Neural progenitor cell (in vitro differentiated cells): ENCODE results near the gene PTGR2. TPM values are rescaled to one million over a fixed set of nuclear protein-coding genes. Genes with fewer than 3 reads are reported as not detected.

Experiments used
- DNase-seq: peaks from one replicate; pipeline ENCODE4 v3.0.0-alpha.2; 2016; ENCODE audit warnings: low spot score
- H2AFZ ChIP-seq: fragments of 200-600 bp; sonication (generic); replicated peaks from 2 replicates; pipeline ENCODE4 v1.6.1; 2016; ENCODE audit warnings: antibody characterized with exemption
- H3F3A ChIP-seq: fragments of 200-600 bp; sonication (generic); 2 replicates; pipeline ENCODE4 v1.6.1; 2016; ENCODE audit warnings: antibody characterized with exemption, low read depth
- H3K27ac ChIP-seq: fragments of 200-600 bp; sonication (generic); 2 replicates; pipeline ENCODE4 v1.5.1; 2016; ENCODE audit warnings: mild to moderate bottlenecking
- H3K27me3 ChIP-seq: fragments of 200-600 bp; sonication (generic); 2 replicates; pipeline ENCODE4 v1.6.1; 2016; ENCODE audit warnings: mild to moderate bottlenecking, moderate library complexity
- H3K36me3 ChIP-seq: fragments of 200-600 bp; sonication (generic); 2 replicates; pipeline ENCODE4 v1.5.1; 2016
- H3K4me1 ChIP-seq: fragments of 200-600 bp; sonication (generic); 2 replicates; pipeline ENCODE4 v1.6.1; 2016; ENCODE audit warnings: mixed run types
- H3K4me2 ChIP-seq: fragments of 200-600 bp; sonication (generic); 2 replicates; pipeline ENCODE4 v1.6.1; 2016
- H3K4me3 ChIP-seq: fragments of 200-600 bp; sonication (generic); 2 replicates; pipeline ENCODE4 v1.5.1; 2016
- H3K79me2 ChIP-seq: fragments of 200-600 bp; sonication (generic); 2 replicates; pipeline ENCODE4 v1.6.1; 2016; ENCODE audit warnings: low read depth
- H3K9ac ChIP-seq: fragments of 200-600 bp; sonication (generic); 2 replicates; pipeline ENCODE4 v1.6.1; 2016
- H3K9me3 ChIP-seq: fragments of 200-600 bp; sonication (generic); 2 replicates; pipeline ENCODE4 v1.5.1; 2016; ENCODE audit warnings: low read depth
- H4K20me1 ChIP-seq: fragments of 200-600 bp; sonication (generic); 2 replicates; pipeline ENCODE4 v1.6.1; 2016; ENCODE audit warnings: low read depth
- H3K27ac Mint-ChIP-seq: 3 replicates; pipeline ENCODE4 v1.8.0; 2021; ENCODE audit warnings: mixed read lengths
- H3K27me3 Mint-ChIP-seq: 2 replicates; pipeline ENCODE4 v1.8.0; 2022; ENCODE audit warnings: low read depth, mild to moderate bottlenecking, inconsistent platforms, moderate library complexity, mixed read lengths; ENCODE audit not compliant: insufficient read depth
- H3K36me3 Mint-ChIP-seq: 3 replicates; pipeline ENCODE4 v1.8.0; 2021; ENCODE audit warnings: mixed read lengths
- H3K4me1 Mint-ChIP-seq: 3 replicates; pipeline ENCODE4 v1.8.0; 2021; ENCODE audit warnings: mixed read lengths
- H3K4me3 Mint-ChIP-seq: 3 replicates; pipeline ENCODE4 v1.8.0; 2021; ENCODE audit warnings: mild to moderate bottlenecking, moderate library complexity, mixed read lengths
- H3K9me3 Mint-ChIP-seq: 3 replicates; pipeline ENCODE4 v1.8.0; 2020; ENCODE audit warnings: mixed read lengths
- EZH2 ChIP-seq: fragments of 200-600 bp; sonication (generic); IDR thresholded peaks from 2 replicates; pipeline ENCODE4 v1.6.1; 2017; ENCODE audit warnings: antibody characterized with exemption, mild to moderate bottlenecking, moderate library complexity
- EZH2phosphoT487 ChIP-seq: fragments of 200-600 bp; sonication (generic); IDR thresholded peaks from 2 replicates; pipeline ENCODE4 v1.6.1; 2017; ENCODE audit warnings: antibody characterized with exemption
- small RNA-seq: library from RNA; depleted of rRNA; stranded (forward); fragments of <200 nt; gene quantifications from one replicate; pipeline ENCODE3, GENCODE V24; 2015
- total RNA-seq: library from RNA; depleted of rRNA; stranded (reverse); fragments of >200 nt; gene quantifications from 2 replicates; pipeline ENCODE4 v1.2.3, GENCODE V29; 2015; ENCODE audit warnings: low replicate concordance
- TF ChIP-seq, protein P1 (sequence below): fragments of 200-600 bp; sonication (generic); IDR thresholded peaks from 2 replicates; pipeline ENCODE4 v1.5.1; 2017; ENCODE audit warnings: antibody characterized with exemption, mild to moderate bottlenecking

The PTGR2 gene
- total RNA-seq, 1 donor from 2014 or later = 87.2 TPM

DNA sequence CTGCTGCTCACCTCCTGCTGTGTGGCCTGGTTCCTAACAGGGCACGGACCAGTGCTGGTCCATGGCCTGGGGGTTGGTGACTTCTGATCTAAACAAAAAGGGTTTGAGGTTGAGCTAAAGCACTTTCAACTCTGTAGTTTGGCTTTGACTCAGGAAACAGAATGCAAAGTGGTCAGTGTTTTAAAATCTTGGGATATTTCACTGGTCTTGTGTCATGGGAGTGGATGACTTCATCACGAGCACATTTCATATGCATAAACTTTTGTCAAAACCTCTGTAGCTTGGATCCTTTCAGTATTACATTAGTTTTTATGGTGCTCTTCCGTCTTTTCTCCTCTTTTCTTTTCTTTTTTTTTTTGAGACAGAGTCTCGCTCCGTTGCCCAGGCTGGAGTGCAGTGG is 72.7 kb downstream of the PTGR2 start:
- H3K9me3 Mint-ChIP-seq = no peaks in the 10 kb centered on the region
- no peak for TF ChIP-seq EZH2
- TF ChIP-seq, protein P1, sequence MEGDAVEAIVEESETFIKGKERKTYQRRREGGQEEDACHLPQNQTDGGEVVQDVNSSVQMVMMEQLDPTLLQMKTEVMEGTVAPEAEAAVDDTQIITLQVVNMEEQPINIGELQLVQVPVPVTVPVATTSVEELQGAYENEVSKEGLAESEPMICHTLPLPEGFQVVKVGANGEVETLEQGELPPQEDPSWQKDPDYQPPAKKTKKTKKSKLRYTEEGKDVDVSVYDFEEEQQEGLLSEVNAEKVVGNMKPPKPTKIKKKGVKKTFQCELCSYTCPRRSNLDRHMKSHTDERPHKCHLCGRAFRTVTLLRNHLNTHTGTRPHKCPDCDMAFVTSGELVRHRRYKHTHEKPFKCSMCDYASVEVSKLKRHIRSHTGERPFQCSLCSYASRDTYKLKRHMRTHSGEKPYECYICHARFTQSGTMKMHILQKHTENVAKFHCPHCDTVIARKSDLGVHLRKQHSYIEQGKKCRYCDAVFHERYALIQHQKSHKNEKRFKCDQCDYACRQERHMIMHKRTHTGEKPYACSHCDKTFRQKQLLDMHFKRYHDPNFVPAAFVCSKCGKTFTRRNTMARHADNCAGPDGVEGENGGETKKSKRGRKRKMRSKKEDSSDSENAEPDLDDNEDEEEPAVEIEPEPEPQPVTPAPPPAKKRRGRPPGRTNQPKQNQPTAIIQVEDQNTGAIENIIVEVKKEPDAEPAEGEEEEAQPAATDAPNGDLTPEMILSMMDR = no peak
- no peak for TF ChIP-seq EZH2phosphoT487
- Histone ChIP-seq H3K9me3 (no peaks in the 10 kb centered on the region), H3K4me2 (no peak overlapping the region), H3K4me1 (no peaks in the 10 kb centered on the region), H3K27ac (no peak overlapping the region), H3F3A (no peaks in the 10 kb centered on the region), H3K9ac (no peak overlapping the region), H4K20me1 (peaks cover 17% of the 10 kb centered on the region), H3K79me2 (no peaks in the 10 kb centered on the region), H3K36me3 (peaks cover 13% of the 10 kb centered on the region), H3K27me3 (no peaks in the 10 kb centered on the region), H2AFZ (no peak overlapping the region), H3K4me3 (no peak overlapping the region)
- H3K27me3 Mint-ChIP-seq = no peaks in the 10 kb centered on the region
- no peak for DNase-seq
- H3K4me3 Mint-ChIP-seq = no peak overlapping the region
- no peaks in the 10 kb centered on the region for H3K4me1 Mint-ChIP-seq
- H3K36me3 Mint-ChIP-seq = peaks cover 31% of the 10 kb centered on the region
- no peak overlapping the region for H3K27ac Mint-ChIP-seq

Small RNA genes lying within 50 kb of the gene (small RNA-seq; reads per million reads assigned to genes)
- not detected for gene AC005520.4
- gene RF00019 = not detected

Other genes with a start within 250 kb of the PTGR2 start
- not detected in 2 replicates for gene ACOT6, start 239.3 kb upstream of the PTGR2 start, total RNA-seq
- 11.7 and 29.4 TPM in 2 replicates for gene DNAL1, start 206.8 kb upstream of the PTGR2 start, total RNA-seq
- gene PNMA1, start 137.4 kb upstream of the PTGR2 start, total RNA-seq = 25.9 and 37.3 TPM in 2 replicates
- gene ZNF410, start 35.0 kb downstream of the PTGR2 start, total RNA-seq = 55.1 and 56.4 TPM in 2 replicates
- 0.13 and 1.4 TPM in 2 replicates for gene FAM161B, start 98.3 kb downstream of the PTGR2 start, total RNA-seq
- 17.9 and 19.7 TPM in 2 replicates for gene COQ6, start 98.5 kb downstream of the PTGR2 start, total RNA-seq
- 12.7 and 13.4 TPM in 2 replicates for gene ENTPD5, start 167.5 kb downstream of the PTGR2 start, total RNA-seq
- 2.0 and 4.6 TPM in 2 replicates for gene BBOF1, start 167.5 kb downstream of the PTGR2 start, total RNA-seq
- gene ALDH6A1, start 232.6 kb downstream of the PTGR2 start, total RNA-seq = 52.0 and 64.0 TPM in 2 replicates
- 16.4 and 25.7 TPM in 2 replicates for gene LIN52, start 233.1 kb downstream of the PTGR2 start, total RNA-seq